RKO (cell line): Measurements from ENCODE around the gene HADHA.

ENCODE experiments used
- DNase-seq: peaks from one replicate; pipeline ENCODE4 v3.0.0-alpha.2; 2016; ENCODE audit warnings: low spot score

HADHA gene

GRCh38 chr2:26245231-26245732, 850 bp upstream of the HADHA start:
- peak; percentile 69 for DNase-seq

- DNase-seq: peak; percentile 59
Observed at GRCh38 chr2:26243470-26244308, 743 bp downstream of the HADHA start.

GRCh38 chr2:26241928-26242436, 2.5 kb downstream of the HADHA start:
- no peak for DNase-seq

GRCh38 chr2:26238311-26238958, 6.0 kb downstream of the HADHA start:
- DNase-seq: no peak

GRCh38 chr2:26237868-26238267, 6.6 kb downstream of the HADHA start:
- DNase-seq: no peak

GRCh38 chr2:26235089-26235488, 9.3 kb downstream of the HADHA start:
- DNase-seq: no peak

GRCh38 chr2:26230806-26231205, 13.6 kb downstream of the HADHA start:
- DNase-seq: no peak

- DNase-seq: no peak
Observed at GRCh38 chr2:26229595-26229994, 14.8 kb downstream of the HADHA start.

GRCh38 chr2:26224095-26224494, 20.3 kb downstream of the HADHA start:
- DNase-seq: no peak

- DNase-seq: no peak
Observed at GRCh38 chr2:26223018-26223417, 21.4 kb downstream of the HADHA start.

GRCh38 chr2:26217720-26218119, 26.7 kb downstream of the HADHA start:
- no peak for DNase-seq

- no peak for DNase-seq
Observed at GRCh38 chr2:26216587-26216986, 27.8 kb downstream of the HADHA start.

- no peak for DNase-seq
Observed at GRCh38 chr2:26215833-26216232, 28.6 kb downstream of the HADHA start.

- DNase-seq: no peak
Observed at GRCh38 chr2:26214759-26215158, 29.7 kb downstream of the HADHA start.

GRCh38 chr2:26212011-26212410, 32.4 kb downstream of the HADHA start:
- DNase-seq: no peak

- DNase-seq: no peak
Observed at GRCh38 chr2:26203906-26204305, 40.5 kb downstream of the HADHA start.

GRCh38 chr2:26202981-26203490, 41.4 kb downstream of the HADHA start:
- no peak for DNase-seq

GRCh38 chr2:26197516-26197915, 46.9 kb downstream of the HADHA start:
- DNase-seq: no peak

GRCh38 chr2:26196683-26197418, 47.6 kb downstream of the HADHA start:
- no peak for DNase-seq

GRCh38 chr2:26195040-26195984, 49.1 kb downstream of the HADHA start:
- DNase-seq: no peak
